CD8-positive, alpha-beta memory T cell (primary cell): Measurements from ENCODE around the gene TMEM117. TPM values are rescaled to one million over a fixed set of nuclear protein-coding genes. Genes with fewer than 3 reads are reported as not detected.
A peak's percentile ranks its signal among the peaks of the same experiment; 100 is the strongest.

Experiments
- CTCF ChIA-PET: fragments of 350-600 bp; sonication (Branson Sonifier 250); formaldehyde crosslinking; loops from one replicate; lab custom pipeline; 2021; ENCODE audit warnings: antibody characterized with exemption; lab: Charles Lee
- POLR2A ChIA-PET: fragments of 350-600 bp; sonication (Branson Sonifier 250); formaldehyde crosslinking; loops from one replicate; lab custom pipeline; 2021; ENCODE audit warnings: antibody characterized with exemption; lab: Charles Lee
- DNase-seq, 5 donors: peaks; one replicate each; pipeline versions ENCODE4 v3.0.0 to v3.0.0-alpha.2; 2020 to 2022; ENCODE audit warnings: mixed read lengths in 1 of 5
- H3K27ac ChIP-seq: one replicate; pipeline ENCODE4 v1.7.0; 2013; ENCODE audit warnings: low read depth, mild to moderate bottlenecking, low read length, moderate library complexity
- H3K27me3 ChIP-seq: 2 replicates; pipeline ENCODE4 v1.7.0; 2013; ENCODE audit warnings: low read length, mild to moderate bottlenecking; ENCODE audit not compliant: insufficient read depth, poor library complexity, severe bottlenecking
- H3K36me3 ChIP-seq: 2 replicates; pipeline ENCODE4 v1.7.0; 2013; ENCODE audit warnings: mild to moderate bottlenecking, low read length, moderate library complexity; ENCODE audit not compliant: insufficient read depth
- H3K4me1 ChIP-seq: 2 replicates; pipeline ENCODE4 v1.7.0; 2013; ENCODE audit warnings: mild to moderate bottlenecking, low read length, moderate library complexity; ENCODE audit not compliant: insufficient read depth
- H3K4me3 ChIP-seq: 2 replicates; pipeline ENCODE4 v1.7.0; 2013; ENCODE audit warnings: mild to moderate bottlenecking, low read length
- H3K9me3 ChIP-seq: 2 replicates; pipeline ENCODE4 v1.7.0; 2013; ENCODE audit warnings: mild to moderate bottlenecking, low read length
- H3K27ac Mint-ChIP-seq, 8 donors: one replicate each; pipeline ENCODE4 v1.8.0; 2020 to 2021; ENCODE audit warnings: mixed read lengths in 8 of 8, mild to moderate bottlenecking in 6 of 8, inconsistent platforms in 3 of 8, moderate library complexity in 3 of 8
- H3K27me3 Mint-ChIP-seq, 2 donors: one replicate each; pipeline ENCODE4 v1.8.0; 2020 to 2021; ENCODE audit warnings: mixed read lengths in 2 of 2, mild to moderate bottlenecking in 1 of 2, moderate library complexity in 1 of 2
- H3K36me3 Mint-ChIP-seq, 3 donors: one replicate each; pipeline ENCODE4 v1.8.0; 2020 to 2021; ENCODE audit warnings: mixed read lengths in 3 of 3, inconsistent platforms in 1 of 3, mild to moderate bottlenecking in 1 of 3
- H3K4me1 Mint-ChIP-seq, 3 donors: one replicate each; pipeline ENCODE4 v1.8.0; 2020 to 2021; ENCODE audit warnings: mixed read lengths in 3 of 3, inconsistent platforms in 1 of 3, mild to moderate bottlenecking in 1 of 3
- H3K4me3 Mint-ChIP-seq, 7 donors: one replicate each; pipeline ENCODE4 v1.8.0; 2020 to 2021; ENCODE audit warnings: mixed read lengths in 7 of 7, mild to moderate bottlenecking in 6 of 7, moderate library complexity in 4 of 7, inconsistent platforms in 2 of 7
- H3K9me3 Mint-ChIP-seq, 5 donors: one replicate each; pipeline ENCODE4 v1.8.0; 2020 to 2022; ENCODE audit warnings: mixed read lengths in 5 of 5, mild to moderate bottlenecking in 3 of 5, moderate library complexity in 2 of 5, inconsistent platforms in 1 of 5
- polyA plus RNA-seq: library from polyadenylated mRNA; unstranded; fragments of 300-500 nt; fragmentation: Illumina TruSeq; gene quantifications from one replicate; pipeline ENCODE4 v1.2.3, GENCODE V29; 2021
- total RNA-seq, 2 experiments: library from RNA; stranded (reverse); gene quantifications; one replicate each; pipeline ENCODE4 v1.2.3, GENCODE V29; 2021

TMEM117 gene
- total and polyA plus RNA-seq, 3 experiments from 2014 or later, result 1.4 to 6.2 (median 1.8) TPM

DNA sequence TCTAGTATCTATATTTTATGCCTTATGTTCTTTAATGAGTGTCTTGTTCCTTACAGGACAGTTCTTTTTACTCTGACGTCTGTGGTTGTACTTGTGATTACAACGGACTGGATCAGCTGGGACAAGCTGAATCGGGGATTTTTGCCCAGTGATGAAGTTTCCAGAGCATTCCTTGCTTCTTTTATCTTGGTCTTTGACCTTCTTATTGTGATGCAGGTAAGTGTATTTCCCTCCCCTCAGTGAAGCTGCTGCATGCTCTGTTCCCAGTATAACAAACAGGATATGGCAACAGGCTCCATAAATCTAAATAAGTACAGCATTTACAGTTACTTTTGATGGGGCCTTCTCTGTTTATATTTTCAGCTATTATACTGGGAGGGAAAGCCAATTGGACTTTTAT lies 463.6 kb downstream of the TMEM117 start:
- Mint-ChIP-seq H3K4me1 (no peaks in the 10 kb centered on the region), H3K27me3 (no peaks in the 10 kb centered on the region), H3K9me3 (peaks cover 7 to 17% (median 10%) of the 10 kb centered on the region in 5 donors), H3K36me3 (peaks cover 11 to 50% (median 13%) of the 10 kb centered on the region in 3 donors), H3K27ac (no peak overlapping the region), H3K4me3 (no peak overlapping the region)
- Histone ChIP-seq H3K9me3 (no peaks in the 10 kb centered on the region), H3K36me3 (no peaks in the 10 kb centered on the region), H3K4me3 (no peak overlapping the region), H3K27me3 (no peaks in the 10 kb centered on the region), H3K4me1 (no peaks in the 10 kb centered on the region), H3K27ac (no peak overlapping the region)
- ChIA-PET CTCF (interaction anchor here (1.8 kb wide), 1 partner anchor 13 kb away, joined by 4 read pairs; no protein-coding TSS in a partner anchor), POLR2A (no interaction called here)
- DNase-seq, result no peak

DNA sequence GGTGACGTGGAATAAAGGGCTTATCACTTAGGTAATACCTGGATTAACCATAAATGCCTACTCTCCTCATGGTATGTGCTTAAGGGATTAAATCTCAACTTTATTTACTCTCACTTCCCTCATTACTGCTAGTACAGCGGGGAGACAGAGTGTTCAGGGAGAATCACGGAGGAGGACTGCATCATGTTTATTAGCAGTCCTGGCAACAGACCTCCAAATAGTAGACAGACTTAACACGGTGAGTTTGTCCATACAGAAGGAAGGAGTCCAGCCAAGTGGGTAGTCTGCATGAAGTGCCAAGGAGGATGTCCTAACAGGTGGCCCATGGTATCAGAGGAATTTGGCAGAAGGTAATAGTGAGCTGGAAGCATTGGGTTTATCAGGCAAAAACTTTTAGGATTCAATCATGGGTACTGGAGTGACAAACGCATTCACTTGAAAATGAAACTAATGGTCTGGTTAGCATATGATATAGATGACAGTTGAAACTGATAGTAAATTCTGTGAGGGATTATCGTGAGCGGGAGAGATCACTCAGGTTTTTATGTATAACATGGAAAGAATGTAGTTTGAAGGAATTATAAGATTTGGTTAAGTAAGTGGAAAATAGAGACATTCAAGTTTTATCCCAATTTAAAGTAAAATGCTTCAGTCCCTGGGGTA lies 471.8 kb downstream of the TMEM117 start:
- H3K27me3 Mint-ChIP-seq, result no peaks in the 10 kb centered on the region
- H3K4me3 ChIP-seq, result no peak overlapping the region
- no peak overlapping the region for H3K27ac Mint-ChIP-seq
- ChIA-PET POLR2A (no interaction called here), CTCF (interaction anchor here (1.8 kb wide), 1 partner anchor 21 kb away, joined by 5 read pairs; no protein-coding TSS in a partner anchor)
- H3K4me3 Mint-ChIP-seq, result peak overlapping the region in 2 of 7 donors; percentile 33 to 35
- no peaks in the 10 kb centered on the region for H3K36me3 ChIP-seq
- no peaks in the 10 kb centered on the region for H3K27me3 ChIP-seq
- no peak overlapping the region for H3K27ac ChIP-seq
- peaks cover 0 to 42% (median 4%) of the 10 kb centered on the region in 3 donors for H3K36me3 Mint-ChIP-seq
- H3K9me3 Mint-ChIP-seq, result peaks cover 5 to 20% (median 10%) of the 10 kb centered on the region in 5 donors
- no peak for DNase-seq
- H3K4me1 ChIP-seq, result no peaks in the 10 kb centered on the region
- H3K9me3 ChIP-seq, result no peaks in the 10 kb centered on the region
- H3K4me1 Mint-ChIP-seq, result peaks cover 0 to 5% (median 0%) of the 10 kb centered on the region in 3 donors

DNA sequence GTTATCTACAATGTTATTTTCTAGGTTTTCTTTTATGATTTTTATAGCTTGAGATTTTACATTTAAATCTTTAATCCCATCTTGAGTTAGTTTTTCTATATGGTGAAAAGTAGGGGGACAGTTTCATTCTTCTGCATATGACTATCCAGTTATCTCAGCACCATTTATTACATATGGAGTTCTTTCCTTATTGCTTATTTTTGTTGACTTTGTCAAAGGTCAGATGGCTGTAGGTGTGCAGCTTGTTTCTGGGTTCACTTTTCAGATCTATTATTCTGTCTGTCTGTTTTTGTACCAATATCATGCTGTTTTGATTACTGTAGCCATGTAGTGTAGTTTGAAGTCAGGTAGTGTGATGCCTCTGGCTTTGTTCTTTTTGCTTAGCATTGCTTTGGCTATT lies 477.3 kb downstream of the TMEM117 start:
- Histone ChIP-seq H3K27ac (no peak overlapping the region), H3K27me3 (no peaks in the 10 kb centered on the region), H3K4me1 (no peaks in the 10 kb centered on the region), H3K36me3 (no peaks in the 10 kb centered on the region), H3K4me3 (no peak overlapping the region), H3K9me3 (no peaks in the 10 kb centered on the region)
- ChIA-PET POLR2A (no interaction called here), CTCF (interaction anchor here (1.5 kb wide), 1 partner anchor 13 kb away, joined by 4 read pairs; no protein-coding TSS in a partner anchor)
- H3K9me3 Mint-ChIP-seq, result peaks cover 4 to 14% (median 5%) of the 10 kb centered on the region in 5 donors
- H3K4me1 Mint-ChIP-seq, result no peaks in the 10 kb centered on the region
- H3K36me3 Mint-ChIP-seq, result peaks cover 0 to 21% (median 0%) of the 10 kb centered on the region in 3 donors
- DNase-seq, result no peak
- H3K27ac Mint-ChIP-seq, result no peak overlapping the region
- H3K4me3 Mint-ChIP-seq, result no peak overlapping the region
- H3K27me3 Mint-ChIP-seq, result no peaks in the 10 kb centered on the region

DNA sequence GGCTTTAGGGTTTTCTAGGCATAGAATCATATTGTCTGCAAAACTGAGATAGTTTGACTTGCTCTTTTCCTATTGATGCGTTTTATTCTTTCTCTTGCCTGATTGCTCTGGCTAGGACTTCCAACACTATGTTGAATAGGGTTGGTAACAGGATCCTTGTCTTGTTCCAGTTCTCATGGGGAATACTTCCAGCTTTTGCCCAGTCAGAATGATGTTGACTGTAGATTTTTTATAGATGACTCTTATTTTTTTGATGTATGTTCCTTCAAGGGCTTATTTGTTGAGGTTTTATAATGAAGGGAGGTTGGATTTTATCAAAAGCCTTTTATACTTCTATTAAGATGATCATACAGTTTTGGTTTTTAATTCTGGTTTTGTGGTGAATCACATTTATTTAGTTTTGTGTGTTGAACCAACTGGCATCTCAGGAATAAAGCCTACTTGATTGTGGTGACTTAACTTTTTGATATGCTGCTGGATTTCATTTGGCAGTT lies 478.2 kb downstream of the TMEM117 start:
- Histone ChIP-seq H3K27me3 (no peaks in the 10 kb centered on the region), H3K4me1 (no peaks in the 10 kb centered on the region), H3K9me3 (no peaks in the 10 kb centered on the region), H3K36me3 (no peaks in the 10 kb centered on the region), H3K27ac (no peak overlapping the region), H3K4me3 (no peak overlapping the region)
- Mint-ChIP-seq H3K4me1 (no peaks in the 10 kb centered on the region), H3K9me3 (peaks cover 4 to 14% (median 5%) of the 10 kb centered on the region in 5 donors), H3K27me3 (no peaks in the 10 kb centered on the region), H3K4me3 (no peak overlapping the region), H3K27ac (no peak overlapping the region), H3K36me3 (peaks cover 0 to 21% (median 0%) of the 10 kb centered on the region in 3 donors)
- CTCF ChIA-PET, result no interaction called here
- no peak for DNase-seq
- POLR2A ChIA-PET, result no interaction called here

DNA sequence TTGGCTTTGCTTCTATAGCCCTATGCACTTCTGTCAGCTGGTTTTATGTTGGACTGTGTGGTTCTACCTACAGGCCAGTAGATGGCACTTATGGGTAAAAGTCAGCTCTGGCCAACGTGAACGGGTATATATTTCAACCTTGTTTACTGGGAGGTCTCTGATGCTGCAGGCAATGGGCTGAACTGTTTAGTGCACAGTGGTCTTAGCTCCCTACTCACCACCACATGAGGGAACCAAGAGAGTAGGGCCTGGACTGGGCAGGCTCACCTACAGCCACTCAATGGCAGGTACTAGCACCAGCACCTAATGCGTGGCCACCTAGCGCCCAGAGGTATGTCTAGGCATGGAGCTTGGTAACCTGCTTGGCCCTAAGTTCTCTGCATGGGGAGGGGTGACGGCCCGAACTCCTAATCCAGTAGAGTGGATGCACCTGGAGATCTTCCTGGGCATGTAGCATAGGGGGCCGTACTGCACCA lies 481.8 kb downstream of the TMEM117 start:
- Histone ChIP-seq H3K4me1 (no peaks in the 10 kb centered on the region), H3K27me3 (no peaks in the 10 kb centered on the region), H3K27ac (no peak overlapping the region), H3K4me3 (no peak overlapping the region), H3K9me3 (no peaks in the 10 kb centered on the region), H3K36me3 (no peaks in the 10 kb centered on the region)
- Mint-ChIP-seq H3K36me3 (peaks cover 0 to 13% (median 2%) of the 10 kb centered on the region in 3 donors), H3K4me3 (no peak overlapping the region), H3K27ac (no peak overlapping the region), H3K27me3 (no peaks in the 10 kb centered on the region), H3K9me3 (peaks cover 0 to 7% (median 3%) of the 10 kb centered on the region in 5 donors), H3K4me1 (no peaks in the 10 kb centered on the region)
- ChIA-PET CTCF (interaction anchor here (1.1 kb wide), 1 partner anchor 610 kb away, joined by 3 read pairs; no protein-coding TSS in a partner anchor), POLR2A (no interaction called here)
- no peak for DNase-seq

DNA sequence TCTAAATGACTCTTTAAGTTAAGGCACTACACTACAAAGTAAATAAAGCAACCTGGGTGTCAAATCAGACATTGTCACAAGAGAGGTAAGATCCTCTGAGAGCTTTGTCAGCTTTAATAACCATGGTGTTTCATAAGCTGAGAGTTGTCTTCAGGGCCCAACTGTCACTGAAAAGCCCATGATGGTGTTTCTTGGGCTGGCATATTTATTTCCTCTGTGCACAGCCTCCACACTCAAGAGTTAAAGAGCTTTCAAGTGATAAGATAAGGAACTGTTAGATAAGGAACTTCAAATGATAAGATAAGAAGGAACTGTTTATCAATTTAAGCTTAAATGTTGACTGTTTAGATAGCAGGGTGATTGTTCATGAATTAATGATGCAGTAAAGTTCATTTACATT lies 495.4 kb downstream of the TMEM117 start:
- H3K27me3 Mint-ChIP-seq, result no peaks in the 10 kb centered on the region
- peaks cover 0 to 7% (median 4%) of the 10 kb centered on the region in 5 donors for H3K9me3 Mint-ChIP-seq

DNA sequence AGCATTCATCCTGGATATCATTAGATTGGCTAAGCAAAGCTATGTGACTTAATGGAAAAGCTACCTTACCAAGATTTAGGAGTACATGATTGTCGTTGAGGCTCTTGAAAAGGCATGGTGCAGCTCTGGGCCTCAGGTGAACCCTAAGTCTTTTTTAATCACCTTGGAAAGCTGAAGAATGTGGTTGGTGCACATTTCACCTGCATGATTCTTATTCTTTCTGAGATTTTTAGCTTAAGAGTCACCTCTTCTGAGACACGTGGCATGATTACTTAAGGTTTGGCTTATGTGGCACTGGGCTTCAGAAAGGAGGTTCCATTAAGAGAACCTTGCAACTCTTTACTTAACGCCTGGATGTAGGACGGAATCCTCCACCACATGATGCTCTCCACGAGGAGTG lies 498.5 kb downstream of the TMEM117 start:
- CTCF ChIA-PET, result no interaction called here
- H3K27me3 ChIP-seq, result no peaks in the 10 kb centered on the region
- peaks cover 0 to 7% (median 4%) of the 10 kb centered on the region in 5 donors for H3K9me3 Mint-ChIP-seq
- H3K36me3 Mint-ChIP-seq, result peaks cover 0 to 18% (median 3%) of the 10 kb centered on the region in 3 donors
- H3K4me1 Mint-ChIP-seq, result no peaks in the 10 kb centered on the region
- no peaks in the 10 kb centered on the region for H3K36me3 ChIP-seq
- no peaks in the 10 kb centered on the region for H3K9me3 ChIP-seq
- H3K4me1 ChIP-seq, result no peaks in the 10 kb centered on the region
- no peak overlapping the region for H3K27ac Mint-ChIP-seq
- DNase-seq, result no peak
- no peak overlapping the region for H3K4me3 Mint-ChIP-seq
- H3K27me3 Mint-ChIP-seq, result no peaks in the 10 kb centered on the region
- POLR2A ChIA-PET, result no interaction called here
- no peak overlapping the region for H3K4me3 ChIP-seq
- H3K27ac ChIP-seq, result no peak overlapping the region

More for the DNA sequence above, 495.4 kb downstream of the TMEM117 start:
- POLR2A ChIA-PET, result no interaction called here
- no peaks in the 10 kb centered on the region for H3K9me3 ChIP-seq
- H3K4me3 ChIP-seq, result no peak overlapping the region
- H3K27ac Mint-ChIP-seq, result no peak overlapping the region
- peaks cover 0 to 14% (median 4%) of the 10 kb centered on the region in 3 donors for H3K36me3 Mint-ChIP-seq
- no peaks in the 10 kb centered on the region for H3K27me3 ChIP-seq
- H3K27ac ChIP-seq, result no peak overlapping the region
- no peak for DNase-seq
- no peaks in the 10 kb centered on the region for H3K36me3 ChIP-seq
- H3K4me3 Mint-ChIP-seq, result no peak overlapping the region
- H3K4me1 ChIP-seq, result no peaks in the 10 kb centered on the region
- no peaks in the 10 kb centered on the region for H3K4me1 Mint-ChIP-seq
- CTCF ChIA-PET, result no interaction called here

DNA sequence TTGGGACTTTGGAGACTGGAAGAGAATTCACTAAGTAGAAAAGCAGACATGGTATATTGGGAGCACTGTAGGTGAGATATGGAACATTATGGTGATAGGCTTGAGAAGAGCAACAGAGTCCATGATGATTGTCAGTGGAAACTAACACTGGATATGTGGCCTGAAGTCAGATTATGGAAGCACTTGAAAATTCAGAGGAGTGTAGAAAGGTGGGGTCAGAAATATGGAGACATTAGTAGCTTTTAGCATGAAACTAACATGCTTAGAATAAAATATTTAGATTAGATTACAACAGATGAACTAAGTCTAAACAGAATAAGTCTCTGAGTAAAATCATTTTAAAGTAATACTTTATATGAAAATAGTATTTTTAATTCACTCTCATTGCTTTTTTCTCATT lies 499.1 kb downstream of the TMEM117 start:
- Mint-ChIP-seq H3K4me3 (no peak overlapping the region), H3K9me3 (peaks cover 0 to 7% (median 4%) of the 10 kb centered on the region in 5 donors), H3K36me3 (peaks cover 0 to 18% (median 3%) of the 10 kb centered on the region in 3 donors), H3K27ac (no peak overlapping the region), H3K27me3 (no peaks in the 10 kb centered on the region), H3K4me1 (no peaks in the 10 kb centered on the region)
- ChIA-PET CTCF (no interaction called here), POLR2A (no interaction called here)
- Histone ChIP-seq H3K27me3 (no peaks in the 10 kb centered on the region), H3K36me3 (no peaks in the 10 kb centered on the region), H3K4me3 (no peak overlapping the region), H3K9me3 (no peaks in the 10 kb centered on the region), H3K4me1 (no peaks in the 10 kb centered on the region), H3K27ac (no peak overlapping the region)
- DNase-seq, result no peak
